ENCODE data around the gene RABGAP1L.

GRCh38 chr1:175042650-175043049 is 883.3 kb downstream of the RABGAP1L start:
- TF ChIP-seq CTCF (conservative IDR thresholded peaks at IDR 0.05; ENCODE audit: low read depth, low read length): no peak
- no peak for TF ChIP-seq RAD21 (IDR thresholded peaks at IDR 0.05; ENCODE audit: low read length)
- TF ChIP-seq USF2 (IDR thresholded peaks at IDR 0.05; ENCODE audit: low read depth, low read length): no peak
- TF ChIP-seq POLR2A (IDR thresholded peaks at IDR 0.05; ENCODE audit: low read depth, low read length): no peak
- TF ChIP-seq RFX5 (IDR thresholded peaks at IDR 0.05; ENCODE audit: low read depth, low read length): no peak
- no peak for TF ChIP-seq MXI1 (IDR thresholded peaks at IDR 0.05; ENCODE audit: borderline replicate concordance, low read depth, low read length)
- TF ChIP-seq BHLHE40 (IDR thresholded peaks at IDR 0.05; ENCODE audit: low read depth, low read length): no peak
- TF ChIP-seq MAFK (IDR thresholded peaks at IDR 0.05; ENCODE audit: low read depth, low read length): no peak
- TF ChIP-seq CEBPB (IDR thresholded peaks at IDR 0.05; ENCODE audit: low read depth, low read length): no peak
